Transverse colon (tissue), 4 donors: ENCODE measurements around the gene AGAP1. TPM values are rescaled to one million over a fixed set of nuclear protein-coding genes. Genes with fewer than 3 reads are reported as not detected.

Source experiments
- DNase-seq: peaks from one replicate; pipeline ENCODE4 v3.0.0-alpha.2; 2019
- H3K27ac ChIP-seq, 4 donors: fragments of 200-600 bp; sonication (generic); 2 replicates each; pipeline ENCODE4 v1.5.1; 2016 to 2018; ENCODE audit warnings: inconsistent platforms in 4 of 4
- H3K27me3 ChIP-seq: fragments of 200-600 bp; sonication (generic); 2 replicates; pipeline ENCODE4 v1.5.1; 2017; ENCODE audit warnings: inconsistent platforms
- H3K36me3 ChIP-seq, 4 donors: fragments of 200-600 bp; sonication (generic); 2 replicates each; pipeline ENCODE4 v1.5.1; 2017 to 2019; ENCODE audit warnings: inconsistent platforms in 4 of 4
- H3K4me1 ChIP-seq, 4 donors: fragments of 200-600 bp; sonication (generic); 2 replicates each; pipeline ENCODE4 v1.5.1; 2017 to 2020; ENCODE audit warnings: inconsistent platforms in 4 of 4
- H3K4me3 ChIP-seq, 4 donors: fragments of 200-600 bp; sonication (generic); 1 replicate in 1 of 4; 2 replicates in 3 of 4; pipeline versions ENCODE4 v1.5.1 to v1.6.1; 2017 to 2019; ENCODE audit warnings: inconsistent platforms in 4 of 4
- H3K9me3 ChIP-seq, 2 donors: fragments of 200-600 bp; sonication (generic); 2 replicates each; pipeline ENCODE4 v1.5.1; 2017 to 2019; ENCODE audit warnings: inconsistent platforms in 2 of 2
- CTCF ChIP-seq, 5 experiments: fragments of 200-600 bp in 3 of 5; fragments of 450-650 bp in 2 of 5; sonication (generic) in 3 of 5; IDR thresholded peaks; 1 replicate in 2 of 5; 2 replicates in 3 of 5; pipeline ENCODE4 v1.5.1; 2016 to 2017; ENCODE audit warnings: antibody characterized with exemption in 5 of 5, inconsistent platforms in 3 of 5, mild to moderate bottlenecking in 2 of 5, moderate library complexity in 1 of 5
- EP300 ChIP-seq: sonication (generic); formaldehyde crosslinking; IDR thresholded peaks from one replicate; pipeline ENCODE4 v1.6.1; 2017; ENCODE audit warnings: antibody characterized with exemption, low read depth
- POLR2A ChIP-seq: fragments of 450-650 bp; IDR thresholded peaks from one replicate; pipeline ENCODE4 v1.6.1; 2016; ENCODE audit warnings: antibody characterized with exemption, mild to moderate bottlenecking, moderate library complexity
- POLR2AphosphoS5 ChIP-seq, 3 donors: sonication (generic); formaldehyde crosslinking; IDR thresholded peaks; one replicate each; pipeline ENCODE4 v1.6.1; 2016; ENCODE audit warnings: antibody characterized with exemption in 3 of 3
- WGBS, 2 donors: methylation state at CpG; one replicate each; pipeline ENCODE4 v1.1.5; 2018; ENCODE audit warnings: low coverage in 1 of 2; 5-methylcytosine and 5-hydroxymethylcytosine counted together
- in situ Hi-C, 4 donors: fragments of 200-750 bp; cut with MboI; loops; one replicate each; pipeline versions ENCODE4 v1.15.0 to v1.15.1; 2017; ENCODE audit warnings: low sequenced_read_pairs in 3 of 4, low pct_ligation_motif_present in 1 of 4, low pct_unique_long_range_greater_than_20kb in 1 of 4
- intact Hi-C: fragments of 100-400 bp; cut with DNase I; formaldehyde crosslinking; loops from one replicate; pipeline ENCODE4 v1.15.1; 2023; ENCODE audit warnings: low total_unique reads
- total RNA-seq, 4 donors: library from RNA; depleted of rRNA; stranded (reverse); fragments of >200 nt; gene quantifications; one replicate each; pipeline ENCODE4 v1.1.0, GENCODE V29; 2016

Gene AGAP1
- total RNA-seq, 4 donors from 2014 or later, result 56.1 to 96.9 (median 71.2) TPM

DNA sequence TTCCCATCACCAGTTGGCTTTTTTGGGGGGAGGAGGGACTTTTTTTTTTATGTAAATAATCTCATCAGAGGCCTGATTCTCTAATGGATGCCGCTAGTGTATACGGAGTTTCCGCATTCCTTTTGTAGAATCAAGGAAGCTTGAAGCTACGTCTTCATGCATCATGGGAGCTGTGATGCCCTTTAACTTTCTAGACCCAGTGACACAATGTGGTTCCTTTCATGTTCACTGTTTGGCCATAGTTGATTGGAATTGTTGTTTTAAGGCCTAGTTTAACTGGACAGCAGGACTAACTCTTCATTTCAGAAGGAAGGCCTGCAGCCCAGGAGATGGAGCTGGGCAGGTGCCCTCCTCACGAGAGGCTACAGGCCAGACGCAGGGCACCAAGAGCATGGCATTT is 287.9 kb downstream of the AGAP1 start:
- no peak for DNase-seq
- intact Hi-C loops (no loop called here), in situ Hi-C loops (loop anchor here in 1 of 4 donors (10.0 kb wide), 1 partner anchor 403 kb away; no protein-coding TSS in a partner anchor)
- no peaks in the 10 kb centered on the region for H3K9me3 ChIP-seq
- TF ChIP-seq EP300 (no peak), POLR2AphosphoS5 (IDR thresholded peaks at IDR 0.05) (no peak), CTCF (IDR thresholded peaks at IDR 0.05) (no peak), POLR2A (no peak)
- WGBS, 2 donors, result 88 to 94% methylated on average over 2 to 6 of the region's 6 CpGs
- no peak overlapping the region for H3K4me3 ChIP-seq
- H3K27ac ChIP-seq, result no peak overlapping the region
- peaks cover 0 to 5% (median 0%) of the 10 kb centered on the region in 4 donors for H3K36me3 ChIP-seq
- no peaks in the 10 kb centered on the region for H3K4me1 ChIP-seq
- no peaks in the 10 kb centered on the region for H3K27me3 ChIP-seq

DNA sequence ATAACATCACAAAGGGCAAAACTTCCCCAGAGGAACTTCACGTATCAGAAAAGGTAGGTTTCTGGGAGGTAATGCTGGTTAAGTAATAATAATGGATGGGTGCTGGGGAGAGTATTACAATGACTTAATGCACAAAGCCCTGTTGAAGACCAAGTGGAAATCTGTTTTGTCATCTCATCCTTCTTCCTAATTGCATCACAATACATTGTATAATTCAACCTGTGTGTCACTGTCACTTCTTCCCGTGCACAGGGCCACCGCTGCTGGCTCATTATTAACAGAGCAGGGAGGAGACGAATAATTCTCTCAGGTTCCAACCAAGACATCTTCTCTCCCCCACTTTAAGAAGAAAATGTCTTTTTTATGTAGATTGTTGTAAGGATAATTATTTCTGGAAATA is 290.9 kb downstream of the AGAP1 start:
- no peaks in the 10 kb centered on the region for H3K27me3 ChIP-seq
- no peaks in the 10 kb centered on the region for H3K9me3 ChIP-seq
- DNase-seq, result no peak
- no peak overlapping the region for H3K27ac ChIP-seq
- 94 to 100% methylated on average over 4 of the region's 4 CpGs for WGBS, 2 donors
- no peak for TF ChIP-seq EP300
- H3K36me3 ChIP-seq, result peaks cover 0 to 5% (median 0%) of the 10 kb centered on the region in 4 donors
- H3K4me1 ChIP-seq, result no peaks in the 10 kb centered on the region
- in situ Hi-C loops, result loop anchor here in 1 of 4 donors (10.0 kb wide), 1 partner anchor 400 kb away; no protein-coding TSS in a partner anchor
- intact Hi-C loops, result loop anchor here (5.0 kb wide), 1 partner anchor 388 kb away; no protein-coding TSS in a partner anchor
- no peak overlapping the region for H3K4me3 ChIP-seq

- intact Hi-C loops, result loop anchor here (5.0 kb wide), 1 partner anchor 383 kb away; no protein-coding TSS in a partner anchor
- Histone ChIP-seq H3K36me3 (peaks cover 0 to 5% (median 0%) of the 10 kb centered on the region in 4 donors), H3K4me1 (no peaks in the 10 kb centered on the region)
Measured at GRCh38 chr2:235789552-235789951, 295.7 kb downstream of the AGAP1 start.

DNA sequence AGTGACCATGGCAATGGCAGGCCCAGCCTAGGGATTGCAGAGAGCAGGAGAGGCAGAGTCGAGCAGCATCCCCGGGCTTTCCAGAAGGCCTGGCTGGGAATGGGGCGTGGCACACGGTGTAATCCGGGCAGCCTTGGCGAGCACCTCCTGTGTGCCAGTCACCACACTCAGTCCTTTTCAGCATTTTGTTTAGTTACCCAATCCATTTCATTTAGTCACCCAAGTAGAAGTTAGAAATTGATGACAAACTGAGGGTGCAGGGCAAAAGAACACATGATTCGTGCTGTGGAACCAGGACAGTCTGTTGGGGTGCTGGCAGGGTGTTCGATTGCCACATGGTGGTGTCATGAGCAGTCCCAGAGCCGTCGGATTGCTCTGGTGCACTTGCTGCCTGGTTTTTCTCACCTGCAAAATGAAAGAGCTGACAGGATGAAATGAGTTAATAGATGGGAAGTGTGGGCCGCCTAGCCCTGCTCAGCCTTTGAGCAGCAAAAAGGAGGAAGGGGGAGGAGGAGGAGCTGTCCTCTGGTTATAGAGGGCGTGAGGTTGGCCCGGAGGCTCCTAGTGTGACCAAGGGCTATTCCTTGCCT is 299.4 kb downstream of the AGAP1 start:
- TF ChIP-seq CTCF (IDR thresholded peaks at IDR 0.05), result peak in 3 of 5 experiments; percentile 17 to 20 (median 19)
- TF ChIP-seq EP300, result no peak
- TF ChIP-seq POLR2AphosphoS5 (IDR thresholded peaks at IDR 0.05), result peak in 2 of 3 donors; percentile 11 to 24
- TF ChIP-seq POLR2A, result no peak
- H3K9me3 ChIP-seq, result no peaks in the 10 kb centered on the region

More at GRCh38 chr2:235789552-235789951, 295.7 kb downstream of the AGAP1 start:
- Histone ChIP-seq H3K9me3 (no peaks in the 10 kb centered on the region), H3K27ac (no peak overlapping the region), H3K4me3 (no peak overlapping the region), H3K27me3 (no peaks in the 10 kb centered on the region)
- in situ Hi-C loops, result loop anchor here in 1 of 4 donors (10.0 kb wide), 1 partner anchor 395 kb away; no protein-coding TSS in a partner anchor
- DNase-seq, result no peak
- no peak for TF ChIP-seq CTCF (IDR thresholded peaks at IDR 0.05)
- no peak for TF ChIP-seq POLR2AphosphoS5 (IDR thresholded peaks at IDR 0.05)
- no peak for TF ChIP-seq POLR2A
- no peak for TF ChIP-seq EP300
- WGBS, 2 donors, result 76 to 85% methylated on average over 4 of the region's 4 CpGs

More for the DNA sequence above, 299.4 kb downstream of the AGAP1 start:
- Histone ChIP-seq H3K4me1 (no peaks in the 10 kb centered on the region), H3K27me3 (no peaks in the 10 kb centered on the region), H3K36me3 (peaks cover 0 to 4% (median 0%) of the 10 kb centered on the region in 4 donors), H3K4me3 (no peak overlapping the region), H3K27ac (no peak overlapping the region)
- WGBS, 2 donors, result 65 to 66% methylated on average over 6 to 13 of the region's 13 CpGs
- intact Hi-C loops (no loop called here), in situ Hi-C loops (no loop called here)
- no peak for DNase-seq
